GM21528 (cell line): ENCODE results near the gene KRT2.

Experiments used
- ATAC-seq: cut with Tn5 transposase; IDR thresholded peaks from one replicate; pipeline ENCODE4 v1.9.1; 2021; ENCODE audit warnings: mild to moderate bottlenecking, moderate library complexity; ENCODE audit not compliant: unreplicated experiment, low FRiP score

The KRT2 gene

DNA sequence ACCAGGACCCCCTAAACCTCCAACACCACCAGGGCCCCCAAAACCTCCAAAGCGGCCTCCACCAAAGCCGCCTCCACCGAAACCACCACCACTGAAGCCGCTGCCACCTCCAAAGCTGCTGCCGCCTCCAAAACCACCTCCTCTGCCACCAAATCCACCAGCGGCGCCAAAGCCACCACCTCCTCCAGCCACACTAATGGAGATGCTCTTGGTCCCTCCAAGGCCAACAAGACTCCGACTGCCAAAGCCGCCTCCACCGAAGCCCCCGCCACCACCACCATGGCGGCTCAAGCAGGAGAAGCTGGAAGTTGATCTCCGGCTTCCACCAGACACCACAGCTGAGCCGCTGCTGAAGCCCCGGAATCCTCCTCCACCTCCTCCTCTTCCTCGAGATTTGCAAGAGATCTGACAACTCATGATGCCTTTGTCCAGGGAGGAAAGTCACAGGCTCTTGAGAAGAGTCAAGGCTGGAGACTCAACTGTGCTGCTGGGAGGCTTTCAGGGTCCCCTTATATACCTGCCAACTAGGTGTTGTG is at the start of gene KRT2:
Gene KRT2, minus strand, starts transcription at position 486 of the 536 bp plus-strand sequence. Its CDS starts 69 bp downstream, at position 417.
- no peak for ATAC-seq

DNA sequence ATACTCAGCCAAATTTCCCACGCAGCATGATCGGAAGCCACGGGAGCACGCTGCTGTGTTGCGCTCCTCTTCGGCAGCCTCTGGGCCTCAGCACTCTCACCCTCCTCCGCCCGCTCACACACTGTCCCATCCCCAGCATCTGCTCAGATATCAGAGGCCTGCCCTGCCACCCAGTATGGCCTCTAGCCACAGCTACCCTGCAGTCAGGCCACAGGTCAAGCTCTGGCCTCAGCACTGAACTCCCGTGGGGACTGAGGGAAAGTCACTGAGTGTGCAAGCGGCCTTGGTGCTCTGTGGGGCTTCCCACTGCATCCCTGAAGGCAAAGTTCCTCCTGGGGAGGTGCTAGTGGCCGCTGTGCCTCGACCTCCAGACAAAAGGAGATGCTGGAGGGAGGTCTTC is 49.3 kb upstream of the KRT2 start:
- ATAC-seq = no peak

DNA sequence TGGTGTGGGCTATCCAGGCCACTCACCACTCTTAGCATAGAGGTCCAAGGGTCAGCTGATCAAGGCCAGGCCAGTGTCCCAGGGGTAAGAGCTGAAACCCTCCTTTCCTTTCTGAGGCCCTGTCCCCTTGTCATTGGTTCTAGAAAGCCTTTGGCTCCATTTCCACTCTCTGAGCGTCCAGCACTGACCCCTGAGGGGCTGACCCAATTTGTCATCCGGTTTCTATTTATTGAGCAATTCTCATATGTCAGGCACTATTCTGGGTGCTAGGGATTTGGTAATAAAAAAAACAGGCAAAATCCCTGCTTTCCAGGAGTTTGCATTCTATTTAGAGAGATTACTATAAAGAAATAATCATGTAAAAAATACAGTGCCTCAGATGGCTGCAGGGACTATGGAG is 47.9 kb upstream of the KRT2 start:
- ATAC-seq = no peak

DNA sequence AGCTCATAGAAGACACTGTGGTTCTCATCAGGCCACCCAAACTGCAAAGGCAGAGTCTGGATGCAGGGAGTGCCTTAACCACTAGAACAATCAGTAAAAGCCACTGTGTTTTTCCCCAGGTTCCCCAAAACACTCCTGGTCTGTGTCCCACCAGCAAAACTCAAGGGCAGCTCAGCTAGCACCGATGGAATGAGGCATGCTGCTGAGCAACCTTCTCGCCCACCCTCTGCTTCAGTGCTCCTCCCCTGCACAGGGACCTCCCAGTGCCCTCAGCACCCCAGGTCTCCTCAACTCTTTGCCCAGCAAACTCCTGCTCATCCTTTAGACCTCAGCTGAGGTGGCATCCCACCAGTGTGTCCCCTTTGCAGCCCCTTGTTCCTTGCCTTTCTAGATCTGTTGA is 47.4 kb upstream of the KRT2 start:
- no peak for ATAC-seq

DNA sequence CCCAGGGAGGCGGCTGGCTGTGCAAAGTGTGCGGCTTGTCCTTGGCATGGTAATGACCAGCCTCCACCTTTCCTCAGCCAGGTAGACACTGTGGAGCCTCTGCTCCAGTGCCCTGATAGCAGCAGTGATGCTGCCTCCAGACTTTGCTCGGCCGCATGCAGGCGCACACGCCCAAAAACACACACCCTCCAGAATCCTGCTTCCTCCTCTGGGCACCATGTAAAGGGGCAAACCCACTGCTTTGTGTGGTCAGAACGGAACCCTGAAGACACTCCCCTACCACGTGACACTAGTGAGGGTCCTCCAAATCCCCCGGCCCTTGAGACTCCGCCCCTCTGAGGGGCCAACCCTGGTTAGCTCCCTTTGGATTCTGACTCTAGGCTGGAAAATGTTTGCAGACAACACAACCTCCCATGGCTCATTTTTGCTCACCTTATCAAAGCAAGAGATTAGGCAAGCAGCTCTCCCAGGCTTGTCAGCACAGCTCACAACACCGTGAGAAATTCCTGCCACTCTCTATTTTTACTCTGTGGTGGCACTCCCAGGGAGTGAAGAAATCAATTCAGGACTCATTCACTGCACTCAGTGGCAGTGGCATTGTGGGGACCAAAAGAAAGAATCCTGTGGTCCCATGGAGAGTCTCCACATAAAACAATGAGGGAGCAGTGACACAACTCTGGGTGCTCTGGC is 46.8 kb upstream of the KRT2 start:
- ATAC-seq = no peak

DNA sequence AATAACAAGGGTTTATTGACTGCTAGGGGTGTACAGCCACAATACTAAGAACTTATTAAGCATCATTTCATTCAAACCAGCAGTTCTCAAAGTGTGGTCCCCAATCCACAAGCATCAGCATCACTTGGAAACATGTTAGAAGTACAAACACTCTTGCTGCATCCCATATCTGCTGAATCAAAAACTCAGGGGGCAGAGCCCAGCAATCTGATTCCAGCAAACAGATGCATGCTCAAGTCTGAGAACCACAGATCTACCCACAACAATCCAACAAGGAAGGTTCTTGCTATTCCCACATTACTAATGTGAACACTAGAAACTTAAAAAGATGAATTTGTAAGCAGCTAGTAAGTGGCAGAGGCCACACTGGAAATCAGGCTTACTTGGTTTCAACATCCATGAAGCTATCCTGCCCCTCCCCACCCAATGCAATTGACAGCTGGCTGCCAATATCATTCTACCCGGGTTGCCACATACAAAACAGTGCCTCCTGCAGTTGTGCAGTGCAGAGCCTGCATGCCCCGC is 45.1 kb upstream of the KRT2 start:
- no peak for ATAC-seq

DNA sequence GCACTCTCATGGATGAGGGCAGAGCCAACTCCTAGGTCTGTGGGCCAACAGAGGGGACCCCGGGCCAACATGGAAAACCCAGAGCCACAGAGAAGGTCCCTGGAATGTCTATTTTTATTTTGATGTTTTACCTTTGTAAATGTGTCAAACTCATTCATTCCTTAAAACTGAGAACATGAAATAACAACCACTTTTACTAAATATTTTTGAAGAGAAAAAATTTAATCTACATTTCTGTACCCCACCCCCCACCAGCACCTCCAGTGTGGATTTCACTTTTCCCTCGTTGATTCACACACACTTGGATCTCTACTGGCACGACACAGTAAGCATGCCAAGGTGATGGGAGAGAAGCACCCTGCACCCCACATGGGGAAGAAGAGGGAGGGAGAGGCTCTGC is 44.6 kb upstream of the KRT2 start:
- no peak for ATAC-seq

DNA sequence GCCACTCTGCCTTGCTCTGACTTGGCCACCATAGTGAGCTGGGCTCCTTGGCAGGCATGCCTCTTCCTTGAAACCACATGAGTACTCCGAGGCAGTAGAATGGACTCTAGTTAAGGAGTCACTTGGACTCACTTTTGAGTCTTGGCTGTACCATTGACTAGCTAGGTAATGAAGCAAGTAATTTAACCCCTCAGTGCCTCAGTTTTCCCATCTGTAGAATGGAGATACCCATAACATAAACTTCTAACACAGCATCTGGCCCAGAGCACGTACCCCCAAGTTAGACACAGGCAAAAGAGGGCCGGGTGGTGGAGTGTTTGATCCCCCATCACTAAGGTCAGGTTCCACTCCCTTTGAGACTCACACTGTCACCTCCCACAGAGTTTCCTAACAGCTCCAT is 43.0 kb upstream of the KRT2 start:
- ATAC-seq = no peak

DNA sequence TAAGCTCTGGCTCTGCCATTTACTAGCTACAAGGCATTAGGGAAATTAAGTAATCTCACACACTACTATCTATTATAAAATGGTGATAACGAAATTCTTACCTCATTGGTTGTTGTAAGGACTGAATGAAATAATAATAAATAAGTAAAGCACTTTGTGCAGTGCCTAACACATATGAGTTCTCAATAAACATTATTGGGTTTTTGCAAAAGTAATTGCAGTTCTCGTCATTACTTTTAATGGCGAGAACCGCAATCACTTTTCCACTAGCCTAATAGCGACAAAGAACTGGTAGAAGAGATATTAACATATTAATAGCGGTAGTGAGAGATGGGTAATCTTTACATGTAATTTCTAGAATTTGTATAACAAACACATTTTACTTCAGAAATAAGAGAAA is 42.1 kb upstream of the KRT2 start:
- ATAC-seq = no peak

DNA sequence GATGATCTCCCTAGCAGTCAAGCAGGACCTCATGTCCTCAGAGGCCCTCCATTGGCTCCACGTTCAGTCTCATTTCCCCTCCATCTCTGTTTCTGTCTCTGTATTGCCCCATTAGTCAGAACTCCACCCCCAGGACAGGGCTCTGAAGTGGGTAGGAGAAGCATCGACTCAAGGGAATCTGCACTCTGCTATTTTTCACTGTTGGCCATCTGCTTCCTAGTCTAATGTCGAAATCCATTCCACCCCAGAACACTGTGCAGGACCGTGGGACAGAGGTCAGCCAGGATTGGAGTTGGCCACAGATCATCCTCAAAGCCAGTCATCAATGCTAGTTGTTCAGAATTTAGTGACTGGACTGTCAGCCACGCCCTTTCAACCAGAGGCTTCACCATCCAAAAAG is 41.2 kb upstream of the KRT2 start:
- no peak for ATAC-seq

DNA sequence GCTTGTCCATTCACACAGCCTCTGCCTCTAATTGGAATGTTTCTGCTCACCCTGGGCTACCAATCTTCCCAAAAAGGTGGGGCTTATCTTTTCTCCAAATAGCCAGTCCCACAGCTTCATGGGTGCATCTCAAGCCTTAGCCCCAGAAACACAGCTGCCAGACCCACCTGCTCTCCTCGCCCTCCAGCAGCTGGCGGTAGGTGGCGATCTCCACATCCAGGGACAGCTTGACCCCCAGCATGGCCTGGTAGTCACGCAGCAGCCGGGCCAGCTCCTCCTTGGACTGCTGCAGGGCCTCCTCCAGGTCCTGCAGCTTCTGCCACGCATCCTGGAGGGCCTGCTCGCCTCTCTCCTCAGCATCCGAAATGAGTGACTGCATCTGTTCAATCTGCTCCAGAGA is 40.2 kb upstream of the KRT2 start:
- ATAC-seq = no peak

DNA sequence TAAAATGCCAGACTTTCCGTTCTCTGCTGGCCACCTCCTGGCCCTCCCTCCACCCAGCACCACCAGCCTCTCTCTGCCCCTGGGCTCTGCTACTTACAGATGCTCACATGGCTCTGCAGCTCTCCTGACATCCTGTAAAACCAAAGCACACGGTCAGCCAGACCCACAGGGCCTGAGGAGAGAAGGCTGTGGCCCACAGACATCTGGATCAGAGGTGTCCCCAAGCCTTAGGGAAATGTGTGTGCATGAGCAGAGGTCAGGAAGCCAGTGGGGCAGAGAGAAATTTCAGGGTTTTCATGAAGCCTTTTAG is 39.8 kb upstream of the KRT2 start:
- ATAC-seq = no peak

DNA sequence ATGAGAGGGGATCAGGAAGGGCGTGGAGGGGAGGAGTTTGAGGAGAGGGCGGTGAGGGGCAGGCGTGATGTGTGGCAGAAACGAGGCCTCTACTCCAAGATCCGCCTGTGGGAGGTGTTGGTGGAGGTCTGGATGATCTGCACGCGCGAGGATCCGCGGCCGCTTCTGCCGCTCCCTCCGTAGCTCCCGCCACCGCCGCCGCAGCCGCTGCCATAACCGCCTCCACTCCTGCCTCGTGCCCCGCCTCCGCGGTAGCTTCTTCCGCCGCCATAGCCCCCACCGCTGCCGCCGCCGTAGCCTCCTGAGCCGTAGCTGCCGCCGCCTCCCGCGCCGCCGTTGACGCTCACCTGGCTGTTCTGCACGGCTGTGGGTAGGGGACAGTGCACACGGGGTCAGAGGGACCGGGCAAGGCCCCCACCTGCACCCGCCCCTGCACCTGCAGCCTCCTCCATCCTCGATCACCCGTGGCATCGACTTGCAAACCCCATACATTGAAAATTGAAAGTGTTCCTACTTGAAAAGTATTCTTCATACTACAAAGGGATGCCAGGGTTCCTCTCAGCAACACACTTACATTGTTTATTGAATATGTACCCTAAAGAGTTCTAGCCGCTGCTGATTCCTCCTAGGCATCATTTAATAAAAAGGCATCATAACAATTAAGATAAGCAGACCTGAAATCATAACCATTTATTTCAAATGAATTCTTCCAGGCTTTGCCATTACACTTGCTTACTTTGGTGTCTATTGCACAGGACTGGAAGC is 39.2 kb upstream of the KRT2 start:
- ATAC-seq = no peak

DNA sequence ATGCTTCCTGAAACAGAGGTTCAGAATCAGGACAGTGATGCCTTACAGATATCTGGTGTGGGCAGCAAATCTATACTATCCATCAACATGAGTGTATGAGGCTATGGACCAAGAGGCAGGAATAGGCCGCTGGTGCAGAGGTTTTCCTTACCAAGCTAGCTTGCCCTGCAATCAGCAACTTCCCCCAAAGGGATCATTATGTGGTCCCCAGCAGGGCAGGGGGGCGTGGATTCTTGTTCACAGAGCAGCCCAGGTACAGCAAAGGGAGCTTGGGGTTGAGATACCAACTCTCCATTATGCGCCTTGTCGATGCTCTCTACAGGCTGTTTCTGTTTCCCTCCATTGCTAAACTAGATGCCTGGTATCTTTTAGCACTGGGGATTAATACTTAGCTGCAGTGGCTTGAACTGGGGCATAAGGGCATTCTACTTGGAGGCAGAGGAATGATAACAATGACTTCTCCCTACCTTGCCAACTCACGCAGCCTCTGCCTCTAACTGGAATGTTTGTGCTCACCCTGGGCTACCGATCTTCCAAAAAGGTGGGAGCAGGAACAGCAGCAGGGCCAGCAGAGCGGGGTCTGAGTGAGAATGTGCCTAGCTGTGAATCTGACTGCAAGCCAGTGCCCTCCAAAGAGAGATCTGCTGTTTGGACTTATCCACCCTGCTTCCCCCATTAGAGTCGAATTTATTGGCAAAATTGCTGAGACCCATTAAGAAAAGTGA is 38.5 kb upstream of the KRT2 start:
- ATAC-seq = no peak

DNA sequence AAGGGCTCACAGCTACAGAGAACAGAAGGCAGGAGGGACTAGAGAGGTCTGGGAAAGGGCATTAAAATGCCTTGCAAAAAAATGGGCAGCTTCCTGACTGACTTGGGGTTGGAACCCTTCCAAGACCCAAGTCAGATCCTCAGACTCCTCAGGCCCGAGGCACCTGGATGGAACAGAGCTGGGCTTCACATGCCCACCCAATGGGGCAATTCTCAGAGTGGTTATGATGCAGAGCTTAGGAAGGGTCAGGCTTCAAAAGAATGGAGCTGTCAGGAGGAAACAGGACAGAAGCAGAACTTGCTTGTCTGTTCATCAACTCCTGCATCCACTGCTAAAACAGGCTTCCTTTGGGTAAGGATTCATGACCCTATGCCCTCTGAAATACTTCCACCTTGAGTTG is 37.9 kb upstream of the KRT2 start:
- no peak for ATAC-seq

DNA sequence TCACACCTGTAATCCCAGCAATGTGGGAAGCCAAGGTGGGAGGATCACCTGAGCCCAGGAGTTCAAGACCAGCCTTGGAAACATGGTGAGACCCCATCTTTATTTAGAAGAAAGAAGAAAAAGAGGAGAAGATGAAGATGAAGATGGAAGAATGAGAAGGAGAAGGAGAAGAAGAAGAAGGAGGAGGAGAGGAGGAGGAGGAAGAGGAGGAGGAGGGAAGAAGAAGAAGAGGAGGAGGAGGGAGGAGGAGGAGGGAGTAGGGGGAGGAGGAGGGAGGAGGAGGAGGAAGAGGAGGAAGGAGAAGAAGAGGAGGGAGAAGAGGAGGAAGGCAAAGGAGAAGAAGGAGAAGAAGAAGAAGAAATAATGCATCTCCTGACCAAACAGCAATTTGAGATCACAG is 37.2 kb upstream of the KRT2 start:
- ATAC-seq = no peak

DNA sequence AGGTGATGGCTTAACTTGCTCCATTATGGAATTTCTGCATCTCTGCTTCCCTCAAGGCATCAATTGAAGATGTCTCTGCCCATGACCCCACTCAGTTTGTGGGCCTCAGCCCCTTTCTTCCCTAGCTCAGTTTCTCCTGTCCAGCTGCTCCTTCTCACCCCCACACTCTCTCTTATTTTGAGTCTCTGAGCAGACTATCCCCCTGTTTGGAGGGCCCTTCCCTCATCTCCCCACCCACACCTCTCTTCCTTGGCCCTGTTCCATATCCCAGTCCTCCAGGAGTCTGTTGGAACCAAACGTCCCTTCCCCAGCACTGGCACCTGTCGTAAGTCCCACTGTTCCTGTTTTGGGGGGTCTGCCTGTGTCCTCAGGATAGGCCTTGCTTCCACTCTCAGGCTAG is 36.5 kb upstream of the KRT2 start:
- no peak for ATAC-seq

DNA sequence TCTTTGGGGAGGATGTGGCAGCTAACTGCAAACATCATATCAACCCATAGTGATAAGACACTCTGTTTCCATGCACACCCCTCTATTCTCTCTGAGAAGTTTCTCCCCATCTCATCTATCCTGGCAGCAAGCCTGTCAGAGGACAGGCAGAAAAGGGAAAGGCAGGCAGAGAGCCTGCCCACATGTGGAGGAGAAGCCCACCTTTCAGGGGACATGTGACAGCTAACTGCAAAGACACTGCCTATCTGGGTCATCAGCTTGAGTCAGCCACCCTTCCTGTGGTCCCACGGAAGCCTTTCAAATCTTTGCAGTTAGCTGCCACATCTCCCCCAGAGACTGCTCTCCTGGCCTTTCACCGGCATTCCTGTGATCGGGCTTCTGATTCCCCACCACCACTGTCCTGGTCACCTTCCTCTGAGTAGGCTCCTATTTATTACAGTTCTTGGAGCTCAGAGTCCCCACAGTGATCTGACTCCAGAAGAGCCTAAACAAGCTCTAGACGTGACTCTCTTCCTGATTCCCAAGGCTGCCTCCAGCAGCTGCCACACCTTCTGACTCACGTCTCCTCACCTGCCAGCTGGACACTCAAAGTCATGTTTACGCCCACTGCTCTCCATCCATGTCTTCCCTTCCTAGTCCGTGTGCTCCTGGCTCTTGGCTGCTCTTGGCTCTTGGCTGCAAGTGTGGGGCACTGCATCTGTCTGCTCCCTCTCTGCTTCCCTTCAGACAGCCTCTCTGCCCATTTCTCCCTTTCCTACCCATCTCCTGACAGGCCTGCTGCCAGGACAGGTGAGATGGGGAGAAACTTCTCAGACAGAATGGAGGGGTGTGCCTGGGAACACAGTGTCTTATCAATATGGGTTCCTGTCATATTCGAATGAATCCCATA is 35.7 kb upstream of the KRT2 start:
- no peak for ATAC-seq

DNA sequence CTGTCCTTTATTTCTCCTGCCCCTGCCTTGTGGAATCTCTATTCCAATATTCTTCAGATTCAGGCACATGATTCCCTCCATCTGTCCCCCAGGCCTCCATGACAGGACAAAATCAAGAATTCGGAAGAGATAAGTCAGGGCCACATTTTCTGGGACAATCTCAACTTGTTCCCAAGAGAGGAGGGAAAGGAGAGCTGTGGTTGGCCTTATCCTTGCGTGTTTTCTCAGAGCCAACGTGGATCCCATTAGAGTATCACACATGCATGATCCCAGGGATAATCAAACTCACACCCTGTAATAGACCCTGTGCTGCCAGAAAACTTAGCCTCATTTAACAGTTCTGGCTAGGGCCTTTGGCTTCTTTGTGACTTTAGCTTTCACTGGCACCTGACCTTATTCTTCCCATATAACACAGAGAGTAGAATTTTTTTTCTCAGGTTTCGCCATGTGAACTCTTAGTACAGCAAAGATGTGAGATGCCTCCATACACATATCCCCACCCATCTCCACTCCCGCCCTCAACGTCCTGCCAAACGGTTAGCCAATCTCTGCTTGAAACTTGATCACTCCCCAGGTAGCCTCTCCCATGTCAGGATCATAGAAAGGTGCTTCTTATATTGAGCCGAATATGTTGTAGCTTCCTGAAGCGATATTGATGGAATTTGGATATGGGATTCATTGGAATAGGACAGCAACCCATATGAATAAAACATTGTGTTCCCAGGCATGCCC is 34.9 kb upstream of the KRT2 start:
- ATAC-seq = no peak

DNA sequence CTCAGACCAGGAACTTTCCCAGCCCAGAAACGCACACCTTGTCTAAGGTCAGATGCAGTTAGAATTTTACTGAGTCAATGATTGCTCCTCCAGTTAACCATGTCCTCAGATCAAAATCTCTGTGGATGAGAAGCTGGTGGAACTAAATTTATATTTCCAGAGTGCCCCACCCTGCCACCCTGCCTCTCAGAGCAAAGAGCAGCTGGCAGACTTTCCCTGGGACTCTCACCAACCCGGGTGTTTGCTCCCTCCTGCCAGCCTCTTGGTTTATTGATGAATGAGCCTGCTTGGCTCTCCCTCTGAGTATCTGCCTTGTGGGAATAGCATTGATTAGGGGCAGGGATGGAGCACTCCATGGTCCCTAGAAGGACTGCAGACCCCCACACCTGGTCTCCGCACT is 34.1 kb upstream of the KRT2 start:
- no peak for ATAC-seq
